GM23338 (cell line): Measurements from ENCODE around the gene DCLK1. TPM values are rescaled to one million over a fixed set of nuclear protein-coding genes. Genes with fewer than 3 reads are reported as not detected.

Experiments used
- ATAC-seq: fragments of 200-7000 bp; cut with Tn5 transposase; 3 replicates; pipeline ENCODE4 v1.9.1; 2020
- DNase-seq: peaks from one replicate; pipeline ENCODE4 v3.0.0-alpha.2; 2015; ENCODE audit warnings: low spot score
- H2AFZ ChIP-seq: fragments of 200-600 bp; sonication (generic); 2 replicates; pipeline ENCODE4 v1.8.0; 2016; ENCODE audit warnings: antibody characterized with exemption, mild to moderate bottlenecking, moderate library complexity
- H3F3A ChIP-seq: fragments of 200-600 bp; sonication (generic); replicated peaks from 2 replicates; pipeline ENCODE4 v1.8.0; 2017; ENCODE audit warnings: antibody characterized with exemption, mixed run types, low read depth
- H3K27ac ChIP-seq: fragments of 200-600 bp; sonication (generic); 2 replicates; pipeline ENCODE4 v1.6.1; 2016; ENCODE audit warnings: low read depth
- H3K27me3 ChIP-seq: fragments of 200-600 bp; sonication (generic); 2 replicates; pipeline ENCODE4 v1.8.0; 2016; ENCODE audit warnings: mild to moderate bottlenecking, mixed run types, moderate library complexity; ENCODE audit not compliant: insufficient read depth
- H3K36me3 ChIP-seq: fragments of 200-600 bp; sonication (generic); 2 replicates; pipeline ENCODE4 v1.8.0; 2016; ENCODE audit warnings: mild to moderate bottlenecking; ENCODE audit not compliant: insufficient read depth
- H3K4me1 ChIP-seq: fragments of 200-600 bp; sonication (generic); 2 replicates; pipeline ENCODE4 v1.8.0; 2016; ENCODE audit warnings: mild to moderate bottlenecking, moderate library complexity; ENCODE audit not compliant: insufficient read depth
- H3K4me2 ChIP-seq: fragments of 200-600 bp; sonication (generic); 2 replicates; pipeline ENCODE4 v1.7.1; 2017; ENCODE audit warnings: mixed run types
- H3K4me3 ChIP-seq: fragments of 200-600 bp; sonication (generic); 2 replicates; pipeline ENCODE4 v1.6.1; 2016; ENCODE audit warnings: mixed run types
- H3K79me2 ChIP-seq: fragments of 200-600 bp; sonication (generic); replicated peaks from 2 replicates; pipeline ENCODE4 v1.8.0; 2017; ENCODE audit warnings: mild to moderate bottlenecking; ENCODE audit not compliant: insufficient read depth
- H3K9me2 ChIP-seq: fragments of 200-600 bp; sonication (generic); 2 replicates; pipeline ENCODE4 v1.8.0; 2017; ENCODE audit not compliant: insufficient read depth
- H4K20me1 ChIP-seq: fragments of 200-600 bp; sonication (generic); replicated peaks from 2 replicates; pipeline ENCODE4 v1.8.0; 2017; ENCODE audit warnings: mild to moderate bottlenecking; ENCODE audit not compliant: insufficient read depth
- H3K27ac Mint-ChIP-seq: 2 replicates; pipeline ENCODE4 v1.8.0; 2020; ENCODE audit warnings: inconsistent platforms, mild to moderate bottlenecking, moderate library complexity, mixed read lengths
- H3K27me3 Mint-ChIP-seq: 3 replicates; pipeline ENCODE4 v1.8.0; 2022; ENCODE audit warnings: low read depth, mild to moderate bottlenecking, moderate library complexity, mixed read lengths, inconsistent platforms; ENCODE audit not compliant: insufficient read depth, poor library complexity
- H3K36me3 Mint-ChIP-seq: 3 replicates; pipeline ENCODE4 v1.8.0; 2021; ENCODE audit warnings: low read depth, mild to moderate bottlenecking, inconsistent platforms, moderate library complexity, mixed read lengths
- H3K4me1 Mint-ChIP-seq: 3 replicates; pipeline ENCODE4 v1.8.0; 2020; ENCODE audit warnings: mild to moderate bottlenecking, inconsistent platforms, mixed read lengths
- H3K4me3 Mint-ChIP-seq: 3 replicates; pipeline ENCODE4 v1.8.0; 2021; ENCODE audit warnings: moderate library complexity, mild to moderate bottlenecking, inconsistent platforms, mixed read lengths
- H3K9me3 Mint-ChIP-seq: 3 replicates; pipeline ENCODE4 v1.8.0; 2020; ENCODE audit warnings: moderate library complexity, mild to moderate bottlenecking, inconsistent platforms, mixed read lengths
- CREB1 ChIP-seq: fragments of 250-450 bp; sonication (Bioruptor Pico); IDR thresholded peaks from 2 replicates; pipeline ENCODE4 v1.5.0; 2020; ENCODE audit warnings: low read depth, mild to moderate bottlenecking, moderate library complexity
- ETS1 ChIP-seq: IDR thresholded peaks from 2 replicates; pipeline ENCODE4 v1.6.1; 2016; ENCODE audit warnings: antibody characterized with exemption
- EZH2 ChIP-seq: fragments of 200-600 bp; sonication (generic); IDR thresholded peaks from one replicate; pipeline ENCODE4 v1.8.0; 2017; ENCODE audit warnings: antibody characterized with exemption, mild to moderate bottlenecking, low read depth; ENCODE audit not compliant: unreplicated experiment
- EZH2phosphoT487 ChIP-seq: fragments of 200-600 bp; sonication (generic); IDR thresholded peaks from one replicate; pipeline ENCODE4 v1.8.1; 2018; ENCODE audit warnings: antibody characterized with exemption; ENCODE audit not compliant: unreplicated experiment
- JUNB ChIP-seq: IDR thresholded peaks from one replicate; pipeline ENCODE4 v1.6.1; 2016; ENCODE audit warnings: antibody characterized with exemption; ENCODE audit not compliant: unreplicated experiment
- NANOG ChIP-seq: IDR thresholded peaks from 2 replicates; pipeline ENCODE4 v1.6.1; 2016; ENCODE audit warnings: antibody characterized with exemption, borderline replicate concordance
- POLR2AphosphoS5 ChIP-seq: IDR thresholded peaks from 2 replicates; pipeline ENCODE4 v1.6.1; 2016; ENCODE audit warnings: antibody characterized with exemption, low read depth
- STAT1 ChIP-seq: IDR thresholded peaks from one replicate; pipeline ENCODE4 v1.6.1; 2016; ENCODE audit warnings: antibody characterized with exemption; ENCODE audit not compliant: unreplicated experiment
- ZNF114 ChIP-seq: fragments of 250-450 bp; sonication (Bioruptor Pico); IDR thresholded peaks from 2 replicates; pipeline ENCODE4 v1.5.0; 2020; ENCODE audit warnings: mild to moderate bottlenecking, moderate library complexity
- polyA plus RNA-seq: library from polyadenylated mRNA; unstranded; fragments of >200 nt; fragmentation: Nextera tagmentation; extraction: Ambion mirVana; gene quantifications from 2 replicates; pipeline ENCODE4 v1.2.1, GENCODE V29; 2016
- total RNA-seq: library from RNA; depleted of rRNA; stranded (reverse); fragments of >200 nt; shearing (Covaris generic); gene quantifications from 2 replicates; pipeline ENCODE4 v1.2.3, GENCODE V29; 2014
- TF ChIP-seq, protein P1 (sequence below): IDR thresholded peaks from one replicate; pipeline ENCODE4 v1.6.1; 2018; ENCODE audit warnings: antibody characterized with exemption; ENCODE audit not compliant: unreplicated experiment
- TF ChIP-seq, protein P2 (sequence below), 2 experiments: fragments of 200-600 bp in 1 of 2; sonication (generic) in 1 of 2; conservative IDR thresholded peaks; 2 replicates each; pipeline versions ENCODE4 v1.5.1 to v1.6.1; 2016 to 2017; ENCODE audit warnings: antibody characterized with exemption in 2 of 2, low read depth in 2 of 2, mild to moderate bottlenecking in 2 of 2, moderate library complexity in 1 of 2
- TF ChIP-seq, protein P3 (sequence below): fragments of 250-450 bp; sonication (Bioruptor Pico); IDR thresholded peaks from 2 replicates; pipeline ENCODE4 v1.5.0; 2020; ENCODE audit warnings: mild to moderate bottlenecking, moderate library complexity

The DCLK1 gene
- total and polyA plus RNA-seq, 2 experiments from 2014 or later: 13.1 to 57.7 TPM

DNA sequence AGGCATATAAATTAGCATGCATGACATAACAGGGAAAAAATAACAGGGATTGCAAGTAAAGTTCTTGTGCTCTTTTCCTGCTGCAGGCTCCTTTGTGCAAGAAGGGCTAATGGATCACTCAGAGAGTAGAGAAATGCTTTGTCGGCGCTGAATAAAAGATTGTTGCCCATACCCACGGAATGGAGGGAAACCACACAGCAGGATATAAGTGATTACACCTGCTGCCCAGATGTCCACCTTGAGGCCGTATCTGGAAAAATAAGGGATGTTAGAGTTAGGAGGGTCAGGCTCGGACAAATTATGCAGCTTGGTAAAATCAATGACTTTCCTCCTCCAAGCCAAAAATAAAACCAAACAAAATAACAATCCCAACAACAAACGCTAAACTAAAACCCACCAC lies 322.3 kb downstream of the DCLK1 start:
- Mint-ChIP-seq H3K4me1 (peaks cover 5% of the 10 kb centered on the region), H3K36me3 (no peaks in the 10 kb centered on the region; the same call in 2 of the 3 replicates), H3K27me3 (no peaks in the 10 kb centered on the region), H3K9me3 (no peaks in the 10 kb centered on the region), H3K4me3 (no peak overlapping the region), H3K27ac (no peak overlapping the region)
- H2AFZ ChIP-seq: no peak overlapping the region
- H3F3A ChIP-seq: no peaks in the 10 kb centered on the region
- DNase-seq (no peak), ATAC-seq (no peak)
- H3K4me3 ChIP-seq: no peak overlapping the region
- H4K20me1 ChIP-seq: no peaks in the 10 kb centered on the region
- no peak overlapping the region for H3K27ac ChIP-seq
- no peaks in the 10 kb centered on the region for H3K4me1 ChIP-seq
- H3K4me2 ChIP-seq: no peak overlapping the region
- H3K79me2 ChIP-seq: no peaks in the 10 kb centered on the region
- H3K36me3 ChIP-seq: 0 out of 2 replicates have a peak, but pooled peaks cover 6% of the 10 kb centered on the region
- H3K9me2 ChIP-seq: no peaks in the 10 kb centered on the region
- no peak for TF ChIP-seq CREB1 (CRISPR knock-in tag)
- TF ChIP-seq POLR2AphosphoS5: no peak
- TF ChIP-seq EZH2phosphoT487: no peak
- TF ChIP-seq JUNB: no peak
- no peak for TF ChIP-seq NANOG
- TF ChIP-seq ZNF114 (CRISPR knock-in tag): no peak
- TF ChIP-seq, protein P1, sequence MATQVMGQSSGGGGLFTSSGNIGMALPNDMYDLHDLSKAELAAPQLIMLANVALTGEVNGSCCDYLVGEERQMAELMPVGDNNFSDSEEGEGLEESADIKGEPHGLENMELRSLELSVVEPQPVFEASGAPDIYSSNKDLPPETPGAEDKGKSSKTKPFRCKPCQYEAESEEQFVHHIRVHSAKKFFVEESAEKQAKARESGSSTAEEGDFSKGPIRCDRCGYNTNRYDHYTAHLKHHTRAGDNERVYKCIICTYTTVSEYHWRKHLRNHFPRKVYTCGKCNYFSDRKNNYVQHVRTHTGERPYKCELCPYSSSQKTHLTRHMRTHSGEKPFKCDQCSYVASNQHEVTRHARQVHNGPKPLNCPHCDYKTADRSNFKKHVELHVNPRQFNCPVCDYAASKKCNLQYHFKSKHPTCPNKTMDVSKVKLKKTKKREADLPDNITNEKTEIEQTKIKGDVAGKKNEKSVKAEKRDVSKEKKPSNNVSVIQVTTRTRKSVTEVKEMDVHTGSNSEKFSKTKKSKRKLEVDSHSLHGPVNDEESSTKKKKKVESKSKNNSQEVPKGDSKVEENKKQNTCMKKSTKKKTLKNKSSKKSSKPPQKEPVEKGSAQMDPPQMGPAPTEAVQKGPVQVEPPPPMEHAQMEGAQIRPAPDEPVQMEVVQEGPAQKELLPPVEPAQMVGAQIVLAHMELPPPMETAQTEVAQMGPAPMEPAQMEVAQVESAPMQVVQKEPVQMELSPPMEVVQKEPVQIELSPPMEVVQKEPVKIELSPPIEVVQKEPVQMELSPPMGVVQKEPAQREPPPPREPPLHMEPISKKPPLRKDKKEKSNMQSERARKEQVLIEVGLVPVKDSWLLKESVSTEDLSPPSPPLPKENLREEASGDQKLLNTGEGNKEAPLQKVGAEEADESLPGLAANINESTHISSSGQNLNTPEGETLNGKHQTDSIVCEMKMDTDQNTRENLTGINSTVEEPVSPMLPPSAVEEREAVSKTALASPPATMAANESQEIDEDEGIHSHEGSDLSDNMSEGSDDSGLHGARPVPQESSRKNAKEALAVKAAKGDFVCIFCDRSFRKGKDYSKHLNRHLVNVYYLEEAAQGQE: no peak
- no peak for TF ChIP-seq STAT1
- no peak for TF ChIP-seq ETS1
- TF ChIP-seq, protein P2, sequence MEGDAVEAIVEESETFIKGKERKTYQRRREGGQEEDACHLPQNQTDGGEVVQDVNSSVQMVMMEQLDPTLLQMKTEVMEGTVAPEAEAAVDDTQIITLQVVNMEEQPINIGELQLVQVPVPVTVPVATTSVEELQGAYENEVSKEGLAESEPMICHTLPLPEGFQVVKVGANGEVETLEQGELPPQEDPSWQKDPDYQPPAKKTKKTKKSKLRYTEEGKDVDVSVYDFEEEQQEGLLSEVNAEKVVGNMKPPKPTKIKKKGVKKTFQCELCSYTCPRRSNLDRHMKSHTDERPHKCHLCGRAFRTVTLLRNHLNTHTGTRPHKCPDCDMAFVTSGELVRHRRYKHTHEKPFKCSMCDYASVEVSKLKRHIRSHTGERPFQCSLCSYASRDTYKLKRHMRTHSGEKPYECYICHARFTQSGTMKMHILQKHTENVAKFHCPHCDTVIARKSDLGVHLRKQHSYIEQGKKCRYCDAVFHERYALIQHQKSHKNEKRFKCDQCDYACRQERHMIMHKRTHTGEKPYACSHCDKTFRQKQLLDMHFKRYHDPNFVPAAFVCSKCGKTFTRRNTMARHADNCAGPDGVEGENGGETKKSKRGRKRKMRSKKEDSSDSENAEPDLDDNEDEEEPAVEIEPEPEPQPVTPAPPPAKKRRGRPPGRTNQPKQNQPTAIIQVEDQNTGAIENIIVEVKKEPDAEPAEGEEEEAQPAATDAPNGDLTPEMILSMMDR (conservative IDR thresholded peaks at IDR 0.05; ENCODE audit: low read depth in 2 of 2): no peak
- TF ChIP-seq, protein P3, sequence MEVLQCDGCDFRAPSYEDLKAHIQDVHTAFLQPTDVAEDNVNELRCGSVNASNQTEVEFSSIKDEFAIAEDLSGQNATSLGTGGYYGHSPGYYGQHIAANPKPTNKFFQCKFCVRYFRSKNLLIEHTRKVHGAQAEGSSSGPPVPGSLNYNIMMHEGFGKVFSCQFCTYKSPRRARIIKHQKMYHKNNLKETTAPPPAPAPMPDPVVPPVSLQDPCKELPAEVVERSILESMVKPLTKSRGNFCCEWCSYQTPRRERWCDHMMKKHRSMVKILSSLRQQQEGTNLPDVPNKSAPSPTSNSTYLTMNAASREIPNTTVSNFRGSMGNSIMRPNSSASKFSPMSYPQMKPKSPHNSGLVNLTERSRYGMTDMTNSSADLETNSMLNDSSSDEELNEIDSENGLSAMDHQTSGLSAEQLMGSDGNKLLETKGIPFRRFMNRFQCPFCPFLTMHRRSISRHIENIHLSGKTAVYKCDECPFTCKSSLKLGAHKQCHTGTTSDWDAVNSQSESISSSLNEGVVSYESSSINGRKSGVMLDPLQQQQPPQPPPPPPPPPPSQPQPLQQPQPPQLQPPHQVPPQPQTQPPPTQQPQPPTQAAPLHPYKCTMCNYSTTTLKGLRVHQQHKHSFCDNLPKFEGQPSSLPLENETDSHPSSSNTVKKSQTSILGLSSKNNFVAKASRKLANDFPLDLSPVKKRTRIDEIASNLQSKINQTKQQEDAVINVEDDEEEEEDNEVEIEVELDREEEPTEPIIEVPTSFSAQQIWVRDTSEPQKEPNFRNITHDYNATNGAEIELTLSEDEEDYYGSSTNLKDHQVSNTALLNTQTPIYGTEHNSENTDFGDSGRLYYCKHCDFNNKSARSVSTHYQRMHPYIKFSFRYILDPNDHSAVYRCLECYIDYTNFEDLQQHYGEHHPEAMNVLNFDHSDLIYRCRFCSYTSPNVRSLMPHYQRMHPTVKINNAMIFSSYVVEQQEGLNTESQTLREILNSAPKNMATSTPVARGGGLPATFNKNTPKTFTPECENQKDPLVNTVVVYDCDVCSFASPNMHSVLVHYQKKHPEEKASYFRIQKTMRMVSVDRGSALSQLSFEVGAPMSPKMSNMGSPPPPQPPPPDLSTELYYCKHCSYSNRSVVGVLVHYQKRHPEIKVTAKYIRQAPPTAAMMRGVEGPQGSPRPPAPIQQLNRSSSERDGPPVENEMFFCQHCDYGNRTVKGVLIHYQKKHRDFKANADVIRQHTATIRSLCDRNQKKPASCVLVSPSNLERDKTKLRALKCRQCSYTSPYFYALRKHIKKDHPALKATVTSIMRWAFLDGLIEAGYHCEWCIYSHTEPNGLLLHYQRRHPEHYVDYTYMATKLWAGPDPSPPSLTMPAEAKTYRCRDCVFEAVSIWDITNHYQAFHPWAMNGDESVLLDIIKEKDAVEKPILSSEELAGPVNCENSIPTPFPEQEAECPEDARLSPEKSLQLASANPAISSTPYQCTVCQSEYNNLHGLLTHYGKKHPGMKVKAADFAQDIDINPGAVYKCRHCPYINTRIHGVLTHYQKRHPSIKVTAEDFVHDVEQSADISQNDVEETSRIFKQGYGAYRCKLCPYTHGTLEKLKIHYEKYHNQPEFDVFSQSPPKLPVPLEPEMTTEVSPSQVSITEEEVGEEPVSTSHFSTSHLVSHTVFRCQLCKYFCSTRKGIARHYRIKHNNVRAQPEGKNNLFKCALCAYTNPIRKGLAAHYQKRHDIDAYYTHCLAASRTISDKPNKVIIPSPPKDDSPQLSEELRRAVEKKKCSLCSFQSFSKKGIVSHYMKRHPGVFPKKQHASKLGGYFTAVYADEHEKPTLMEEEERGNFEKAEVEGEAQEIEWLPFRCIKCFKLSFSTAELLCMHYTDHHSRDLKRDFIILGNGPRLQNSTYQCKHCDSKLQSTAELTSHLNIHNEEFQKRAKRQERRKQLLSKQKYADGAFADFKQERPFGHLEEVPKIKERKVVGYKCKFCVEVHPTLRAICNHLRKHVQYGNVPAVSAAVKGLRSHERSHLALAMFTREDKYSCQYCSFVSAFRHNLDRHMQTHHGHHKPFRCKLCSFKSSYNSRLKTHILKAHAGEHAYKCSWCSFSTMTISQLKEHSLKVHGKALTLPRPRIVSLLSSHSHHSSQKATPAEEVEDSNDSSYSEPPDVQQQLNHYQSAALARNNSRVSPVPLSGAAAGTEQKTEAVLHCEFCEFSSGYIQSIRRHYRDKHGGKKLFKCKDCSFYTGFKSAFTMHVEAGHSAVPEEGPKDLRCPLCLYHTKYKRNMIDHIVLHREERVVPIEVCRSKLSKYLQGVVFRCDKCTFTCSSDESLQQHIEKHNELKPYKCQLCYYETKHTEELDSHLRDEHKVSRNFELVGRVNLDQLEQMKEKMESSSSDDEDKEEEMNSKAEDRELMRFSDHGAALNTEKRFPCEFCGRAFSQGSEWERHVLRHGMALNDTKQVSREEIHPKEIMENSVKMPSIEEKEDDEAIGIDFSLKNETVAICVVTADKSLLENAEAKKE (CRISPR knock-in tag): no peak
- no peak for TF ChIP-seq EZH2
- H3K27me3 ChIP-seq: no peaks in the 10 kb centered on the region
